Endodermal cell (in vitro differentiated cells): ENCODE results near the gene DNM3. TPM values are rescaled to one million over a fixed set of nuclear protein-coding genes. Genes with fewer than 3 reads are reported as not detected.

ENCODE experiments used
- DNase-seq: peaks from one replicate; pipeline ENCODE4 v3.0.0-alpha.2; 2017
- H3K27ac ChIP-seq: 2 replicates; pipeline ENCODE4 v1.5.1; 2013; ENCODE audit warnings: mild to moderate bottlenecking, low read depth, low read length, moderate library complexity
- H3K27me3 ChIP-seq: 2 replicates; pipeline ENCODE4 v1.6.1; 2013; ENCODE audit warnings: mild to moderate bottlenecking, low read length, moderate library complexity; ENCODE audit not compliant: insufficient read depth, control insufficient read depth, poor library complexity, severe bottlenecking
- H3K36me3 ChIP-seq: 2 replicates; pipeline ENCODE4 v1.7.0; 2013; ENCODE audit warnings: mild to moderate bottlenecking, low read length, moderate library complexity; ENCODE audit not compliant: control insufficient read depth, insufficient read depth
- H3K4me1 ChIP-seq: one replicate; pipeline ENCODE4 v1.7.0; 2013; ENCODE audit warnings: low read length; ENCODE audit not compliant: control insufficient read depth, insufficient read depth
- H3K4me3 ChIP-seq: 2 replicates; pipeline ENCODE4 v1.5.1; 2013; ENCODE audit warnings: mild to moderate bottlenecking, low read length, moderate library complexity
- H3K9ac ChIP-seq: 2 replicates; pipeline ENCODE4 v1.6.1; 2013; ENCODE audit warnings: mild to moderate bottlenecking, low read length, moderate library complexity; ENCODE audit not compliant: poor library complexity, severe bottlenecking; ENCODE audit errors: extremely low read depth
- H3K9me3 ChIP-seq: 2 replicates; pipeline ENCODE4 v1.6.1; 2013; ENCODE audit warnings: mild to moderate bottlenecking, low read length, moderate library complexity; ENCODE audit not compliant: control insufficient read depth
- H3K27ac Mint-ChIP-seq: 2 replicates; pipeline ENCODE4 v1.8.0; 2020; ENCODE audit warnings: mixed read lengths
- H3K27me3 Mint-ChIP-seq: 2 replicates; pipeline ENCODE4 v1.8.0; 2021; ENCODE audit warnings: mild to moderate bottlenecking, mixed read lengths; ENCODE audit not compliant: insufficient read depth
- H3K36me3 Mint-ChIP-seq: 2 replicates; pipeline ENCODE4 v1.8.0; 2020; ENCODE audit warnings: low read depth, mixed read lengths
- H3K4me1 Mint-ChIP-seq: 2 replicates; pipeline ENCODE4 v1.8.0; 2020; ENCODE audit warnings: mixed read lengths
- H3K4me3 Mint-ChIP-seq: 2 replicates; pipeline ENCODE4 v1.8.0; 2020; ENCODE audit warnings: mild to moderate bottlenecking, moderate library complexity, mixed read lengths
- H3K9me3 Mint-ChIP-seq: 2 replicates; pipeline ENCODE4 v1.8.0; 2020; ENCODE audit warnings: mild to moderate bottlenecking, mixed read lengths
- WGBS, 2 experiments: methylation state at CpG; one replicate each; pipeline versions ENCODE4 v1.1.5 to v1.1.7; 2013; ENCODE audit warnings: missing lambda C conversion rate in 2 of 2, mixed read lengths in 1 of 2; ENCODE audit not compliant: insufficient coverage in 1 of 2, insufficient read length in 1 of 2; 5-methylcytosine and 5-hydroxymethylcytosine counted together
- total RNA-seq, 2 donors: library from RNA; stranded (reverse); fragmentation: NEBNext Ultra II Directional in 1 of 2; extraction: Animal tissue kit (Norgen Biotek cat#: 25700) in 1 of 2; gene quantifications; 2 replicates in 1 of 2; 3 replicates in 1 of 2; pipeline ENCODE4 v1.2.1, GENCODE V29; 2021
- TF ChIP-seq, protein P1 (sequence below): fragments of 200-600 bp; sonication (generic); conservative IDR thresholded peaks from 2 replicates; pipeline ENCODE4 v1.5.0; 2021; ENCODE audit warnings: antibody characterized with exemption, mild to moderate bottlenecking

Gene DNM3
- total RNA-seq, 2 donors from 2014 or later, result 0.53 to 1.8 TPM

DNA sequence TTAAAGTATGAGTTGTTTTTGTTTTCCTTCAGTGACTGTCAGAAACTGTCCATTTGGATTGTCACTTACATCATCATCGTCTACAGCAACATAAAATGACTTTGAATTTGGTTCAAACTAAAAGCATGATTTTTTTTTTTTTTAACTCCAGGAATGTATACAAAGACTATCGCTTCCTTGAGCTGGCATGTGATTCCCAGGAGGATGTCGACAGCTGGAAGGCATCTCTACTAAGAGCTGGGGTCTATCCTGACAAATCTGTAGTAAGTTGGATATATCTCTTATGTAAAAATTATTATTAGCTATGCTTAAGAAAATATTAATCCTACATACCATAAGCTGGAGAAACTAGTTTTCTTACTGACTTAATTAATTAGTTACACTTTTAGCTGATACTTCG lies 467.3 kb downstream of the DNM3 start:
- H3K36me3 Mint-ChIP-seq, result no peaks in the 10 kb centered on the region
- Histone ChIP-seq H3K4me3 (no peak overlapping the region), H3K36me3 (no peaks in the 10 kb centered on the region), H3K27ac (no peak overlapping the region), H3K9me3 (no peaks in the 10 kb centered on the region), H3K27me3 (no peaks in the 10 kb centered on the region), H3K4me1 (no peaks in the 10 kb centered on the region), H3K9ac (no peak overlapping the region)
- TF ChIP-seq, protein P1, sequence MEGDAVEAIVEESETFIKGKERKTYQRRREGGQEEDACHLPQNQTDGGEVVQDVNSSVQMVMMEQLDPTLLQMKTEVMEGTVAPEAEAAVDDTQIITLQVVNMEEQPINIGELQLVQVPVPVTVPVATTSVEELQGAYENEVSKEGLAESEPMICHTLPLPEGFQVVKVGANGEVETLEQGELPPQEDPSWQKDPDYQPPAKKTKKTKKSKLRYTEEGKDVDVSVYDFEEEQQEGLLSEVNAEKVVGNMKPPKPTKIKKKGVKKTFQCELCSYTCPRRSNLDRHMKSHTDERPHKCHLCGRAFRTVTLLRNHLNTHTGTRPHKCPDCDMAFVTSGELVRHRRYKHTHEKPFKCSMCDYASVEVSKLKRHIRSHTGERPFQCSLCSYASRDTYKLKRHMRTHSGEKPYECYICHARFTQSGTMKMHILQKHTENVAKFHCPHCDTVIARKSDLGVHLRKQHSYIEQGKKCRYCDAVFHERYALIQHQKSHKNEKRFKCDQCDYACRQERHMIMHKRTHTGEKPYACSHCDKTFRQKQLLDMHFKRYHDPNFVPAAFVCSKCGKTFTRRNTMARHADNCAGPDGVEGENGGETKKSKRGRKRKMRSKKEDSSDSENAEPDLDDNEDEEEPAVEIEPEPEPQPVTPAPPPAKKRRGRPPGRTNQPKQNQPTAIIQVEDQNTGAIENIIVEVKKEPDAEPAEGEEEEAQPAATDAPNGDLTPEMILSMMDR, result no peak
- DNase-seq, result no peak
- 67 to 92% methylated on average over 2 to 3 of the region's 4 CpGs for WGBS, 2 experiments
- no peaks in the 10 kb centered on the region for H3K4me1 Mint-ChIP-seq
- peaks cover 15% of the 10 kb centered on the region for H3K9me3 Mint-ChIP-seq
- no peaks in the 10 kb centered on the region for H3K27me3 Mint-ChIP-seq
- no peak overlapping the region for H3K27ac Mint-ChIP-seq
- no peak overlapping the region for H3K4me3 Mint-ChIP-seq

DNA sequence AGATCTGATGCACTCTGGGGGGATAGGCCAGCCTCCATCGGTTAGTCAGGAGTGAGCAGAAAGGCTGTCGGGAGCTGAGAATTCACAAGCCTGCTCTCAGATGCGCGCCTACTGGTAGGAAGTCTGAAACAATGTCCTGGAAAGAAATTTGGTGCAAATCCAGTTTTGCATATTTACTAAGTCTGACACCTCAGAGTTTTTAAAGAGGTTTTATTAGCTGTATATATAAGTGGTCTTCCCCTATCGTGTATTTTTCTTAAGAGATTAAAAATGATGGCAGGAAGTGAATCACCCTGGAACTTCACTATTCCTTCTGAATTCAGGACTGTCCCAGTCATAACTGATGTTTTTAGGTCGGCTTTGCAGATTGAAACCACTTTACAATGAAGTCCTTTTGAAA lies 479.4 kb downstream of the DNM3 start:
- DNase-seq, result no peak
- no peak overlapping the region for H3K27ac ChIP-seq
- no peaks in the 10 kb centered on the region for H3K27me3 Mint-ChIP-seq
- WGBS, 2 experiments, result 94 to 98% methylated on average over 6 of the region's 6 CpGs
- H3K36me3 Mint-ChIP-seq, result no peaks in the 10 kb centered on the region
- no peaks in the 10 kb centered on the region for H3K27me3 ChIP-seq
- H3K9me3 Mint-ChIP-seq, result peaks cover 1% of the 10 kb centered on the region
- H3K4me1 ChIP-seq, result no peaks in the 10 kb centered on the region
- H3K9me3 ChIP-seq, result no peaks in the 10 kb centered on the region
- no peak overlapping the region for H3K27ac Mint-ChIP-seq
- H3K9ac ChIP-seq, result no peak overlapping the region
- H3K4me3 Mint-ChIP-seq, result no peak overlapping the region
- H3K36me3 ChIP-seq, result no peaks in the 10 kb centered on the region
- no peaks in the 10 kb centered on the region for H3K4me1 Mint-ChIP-seq
- TF ChIP-seq, protein P1, result no peak
- no peak overlapping the region for H3K4me3 ChIP-seq

DNA sequence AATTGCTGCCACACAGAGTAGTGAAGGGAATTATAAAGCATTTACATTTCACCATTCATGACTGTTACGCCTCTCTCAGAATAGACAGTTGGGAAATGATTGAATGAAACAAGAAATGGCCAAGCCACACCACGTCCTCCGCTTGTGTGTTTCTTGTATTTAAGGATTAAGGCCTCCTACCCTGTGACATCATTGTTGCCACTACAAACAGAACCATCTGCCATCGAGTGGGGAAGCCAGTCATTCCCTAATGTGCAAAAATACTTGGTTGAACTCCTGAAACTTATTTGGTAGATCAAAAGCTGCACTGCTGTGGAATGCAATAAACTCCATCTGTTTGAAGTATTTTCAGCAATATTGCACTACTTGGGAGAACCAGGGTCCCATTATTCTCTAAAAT lies 480.2 kb downstream of the DNM3 start:
- WGBS, 2 experiments, result 86 to 96% methylated on average over 1 to 4 of the region's 4 CpGs
- no peaks in the 10 kb centered on the region for H3K27me3 Mint-ChIP-seq
- Histone ChIP-seq H3K4me3 (no peak overlapping the region), H3K36me3 (no peaks in the 10 kb centered on the region), H3K27ac (no peak overlapping the region), H3K4me1 (no peaks in the 10 kb centered on the region), H3K9me3 (no peaks in the 10 kb centered on the region), H3K9ac (no peak overlapping the region), H3K27me3 (no peaks in the 10 kb centered on the region)
- H3K9me3 Mint-ChIP-seq, result peaks cover 1% of the 10 kb centered on the region
- no peaks in the 10 kb centered on the region for H3K4me1 Mint-ChIP-seq
- TF ChIP-seq, protein P1, result no peak
- no peak overlapping the region for H3K4me3 Mint-ChIP-seq
- no peak for DNase-seq
- no peaks in the 10 kb centered on the region for H3K36me3 Mint-ChIP-seq
- no peak overlapping the region for H3K27ac Mint-ChIP-seq
